ENCODE data around the gene ZNF24.

GRCh38 chr18:35348001-35348400 is 3.8 kb upstream of the ZNF24 start:
- no peak for TF ChIP-seq EZH2 (IDR thresholded peaks at IDR 0.05)
- TF ChIP-seq POLR2AphosphoS5 (IDR thresholded peaks at IDR 0.05; ENCODE audit: borderline replicate concordance, low read depth, low read length): no peak

Data from SK-N-MC (cell line).